H1 (cell line): ENCODE measurements around the gene CPED1. TPM values are rescaled to one million over a fixed set of nuclear protein-coding genes. Genes with fewer than 3 reads are reported as not detected.
"Not testable (repeated sequence)": the region's sequence is repeated elsewhere in the genome, so short reads cannot be mapped to it uniquely, and the experiment has no call there.

Source experiments
- CTCF ChIA-PET: fragments of 300-600 bp; sonication (Branson Sonifier 250); formaldehyde crosslinking; loops from one replicate; lab custom pipeline; 2021; ENCODE audit not compliant: partially characterized antibody; lab: Charles Lee
- POLR2A ChIA-PET: fragments of 300-600 bp; sonication (Branson Sonifier 250); formaldehyde crosslinking; loops from one replicate; lab custom pipeline; 2021; ENCODE audit warnings: inconsistent platforms; ENCODE audit not compliant: partially characterized antibody; lab: Charles Lee
- DNase-seq, 2 experiments: peaks; one replicate each; pipeline versions ENCODE4 v3.0.0 to v3.0.0-alpha.2; 2010 to 2022; ENCODE audit warnings: low spot score in 2 of 2, low read depth in 1 of 2, mixed read lengths in 1 of 2
- FAIRE-seq: peaks from 2 replicates; lab custom pipeline; 2011; peaks lifted over from hg19 to GRCh38; lab: Jason Lieb, UNC
- H2AFZ ChIP-seq: 2 replicates; pipeline ENCODE4 v1.8.1; 2012; ENCODE audit warnings: low read length, inconsistent platforms
- H2AK5ac ChIP-seq: 2 replicates; pipeline ENCODE4 v1.6.1; 2013; ENCODE audit warnings: low read depth, low read length
- H2BK120ac ChIP-seq: replicated peaks from 2 replicates; pipeline ENCODE3; 2013; ENCODE audit warnings: low read depth, low read length, inconsistent platforms
- H2BK12ac ChIP-seq: 2 replicates; pipeline ENCODE4 v1.6.1; 2013; ENCODE audit warnings: low read depth, low read length
- H2BK15ac ChIP-seq: 2 replicates; pipeline ENCODE4 v1.6.1; 2013; ENCODE audit warnings: low read length
- H2BK20ac ChIP-seq: 2 replicates; pipeline ENCODE4 v1.6.1; 2013; ENCODE audit warnings: low read length
- H2BK5ac ChIP-seq: 2 replicates; pipeline ENCODE4 v1.6.1; 2013; ENCODE audit warnings: low read depth, low read length
- H3K14ac ChIP-seq: 2 replicates; pipeline ENCODE4 v1.6.1; 2013; ENCODE audit warnings: inconsistent platforms; ENCODE audit not compliant: insufficient read length
- H3K18ac ChIP-seq: 2 replicates; pipeline ENCODE4 v1.6.1; 2013; ENCODE audit warnings: low read length; ENCODE audit errors: extremely low read depth
- H3K23ac ChIP-seq: 2 replicates; pipeline ENCODE4 v1.6.1; 2013; ENCODE audit warnings: inconsistent platforms; ENCODE audit not compliant: insufficient read length
- H3K23me2 ChIP-seq: 2 replicates; pipeline ENCODE4 v1.6.1; 2013; ENCODE audit warnings: low read depth, low read length
- H3K27ac ChIP-seq: 2 replicates; pipeline ENCODE4 v1.6.1; 2011; ENCODE audit warnings: low read depth, low read length, inconsistent platforms
- H3K27me3 ChIP-seq, 4 experiments: replicated peaks in 1 of 4; 1 replicate in 1 of 4; 2 replicates in 3 of 4; pipeline versions ENCODE4 v1.6.1 to v1.8.1; 2011 to 2013; ENCODE audit warnings: low read length in 3 of 4, mild to moderate bottlenecking in 3 of 4, inconsistent platforms in 2 of 4, mixed read lengths in 2 of 4, moderate library complexity in 1 of 4; ENCODE audit not compliant: control insufficient read depth in 3 of 4, insufficient read depth in 3 of 4; ENCODE audit errors: extremely low read depth in 1 of 4
- H3K36me3 ChIP-seq, 4 experiments: 2 replicates each; pipeline versions ENCODE4 v1.6.1 to v1.8.1; 2011 to 2013; ENCODE audit warnings: mild to moderate bottlenecking in 4 of 4, low read length in 3 of 4, moderate library complexity in 2 of 4, control low read depth in 1 of 4, inconsistent platforms in 1 of 4; ENCODE audit not compliant: insufficient read depth in 4 of 4, control insufficient read depth in 2 of 4
- H3K4ac ChIP-seq: replicated peaks from 2 replicates; pipeline ENCODE3; 2013; ENCODE audit warnings: low read length, low read depth, mixed read lengths, inconsistent platforms; ENCODE audit not compliant: insufficient read length
- H3K4me1 ChIP-seq, 4 experiments: replicated peaks in 1 of 4; 1 replicate in 1 of 4; 2 replicates in 3 of 4; pipeline versions ENCODE4 v1.6.1 to v1.8.1; 2011 to 2013; ENCODE audit warnings: low read length in 3 of 4, inconsistent platforms in 2 of 4, mixed read lengths in 1 of 4; ENCODE audit not compliant: insufficient read depth in 4 of 4, control insufficient read depth in 3 of 4
- H3K4me2 ChIP-seq, 2 experiments: 2 replicates each; pipeline versions ENCODE4 v1.6.1 to v1.8.1; 2011 to 2013; ENCODE audit warnings: low read depth in 2 of 2, low read length in 2 of 2, control low read depth in 1 of 2, inconsistent platforms in 1 of 2, mild to moderate bottlenecking in 1 of 2; ENCODE audit not compliant: insufficient read depth in 1 of 2
- H3K4me3 ChIP-seq, 4 experiments: fragments of 200-600, 300-600 bp in 1 of 4; sonication (generic), shearing (Covaris generic), sonication (Bioruptor Twin) in 1 of 4; 2 replicates each; pipeline versions ENCODE4 v1.5.1 to v1.8.1; 2011 to 2016; ENCODE audit warnings: low read length in 4 of 4, low read depth in 3 of 4, control low read depth in 2 of 4, inconsistent platforms in 2 of 4, mild to moderate bottlenecking in 2 of 4, mixed read lengths in 1 of 4, moderate library complexity in 1 of 4; ENCODE audit not compliant: insufficient read depth in 2 of 4; ENCODE audit errors: extremely low read depth in 1 of 4
- H3K56ac ChIP-seq: replicated peaks from 2 replicates; pipeline ENCODE3; 2013; ENCODE audit warnings: low read depth, mild to moderate bottlenecking, mixed read lengths, low read length, inconsistent platforms; ENCODE audit not compliant: insufficient read length
- H3K79me1 ChIP-seq: 2 replicates; pipeline ENCODE4 v1.6.1; 2013; ENCODE audit warnings: low read depth, low read length, control low read depth
- H3K79me2 ChIP-seq, 2 experiments: 2 replicates each; pipeline versions ENCODE4 v1.6.1 to v1.8.1; 2012 to 2013; ENCODE audit warnings: low read length in 2 of 2, mild to moderate bottlenecking in 2 of 2, inconsistent platforms in 1 of 2; ENCODE audit not compliant: insufficient read depth in 2 of 2, control insufficient read depth in 1 of 2
- H3K9ac ChIP-seq, 4 experiments: replicated peaks in 1 of 4; 1 replicate in 1 of 4; 2 replicates in 3 of 4; pipeline versions ENCODE4 v1.6.1 to v1.8.1; 2011 to 2013; ENCODE audit warnings: low read depth in 3 of 4, low read length in 3 of 4, control low read depth in 2 of 4, mild to moderate bottlenecking in 2 of 4, moderate library complexity in 2 of 4, inconsistent platforms in 1 of 4; ENCODE audit errors: extremely low read depth in 1 of 4
- H3K9me3 ChIP-seq, 2 experiments: 2 replicates each; pipeline versions ENCODE4 v1.6.1 to v1.8.1; 2012 to 2013; ENCODE audit warnings: mild to moderate bottlenecking in 2 of 2, moderate library complexity in 2 of 2, control low read depth in 1 of 2, inconsistent platforms in 1 of 2, low read depth in 1 of 2, low read length in 1 of 2, mixed read lengths in 1 of 2; ENCODE audit not compliant: insufficient read depth in 2 of 2
- H4K20me1 ChIP-seq, 2 experiments: replicated peaks in 1 of 2; 2 replicates each; pipeline versions ENCODE3 to v1.8.1; 2011 to 2013; ENCODE audit warnings: inconsistent platforms in 2 of 2, low read length in 2 of 2, mild to moderate bottlenecking in 1 of 2; ENCODE audit not compliant: insufficient read depth in 2 of 2, control insufficient read depth in 1 of 2
- H4K5ac ChIP-seq: 2 replicates; pipeline ENCODE4 v1.6.1; 2013; ENCODE audit warnings: low read length, low read depth, mixed read lengths, inconsistent platforms; ENCODE audit not compliant: insufficient read length
- H4K8ac ChIP-seq: 2 replicates; pipeline ENCODE4 v1.8.0; 2013; ENCODE audit warnings: mild to moderate bottlenecking, moderate library complexity, low read length, inconsistent platforms; ENCODE audit not compliant: insufficient read depth; ENCODE audit errors: extremely low read depth
- H4K91ac ChIP-seq: replicated peaks from 2 replicates; pipeline ENCODE3; 2013; ENCODE audit warnings: low read length, mixed read lengths, inconsistent platforms; ENCODE audit not compliant: insufficient read length
- ATF3 ChIP-seq: IDR thresholded peaks from 2 replicates; pipeline ENCODE4 v1.6.1; 2011; ENCODE audit warnings: low read depth, mild to moderate bottlenecking, low read length; ENCODE audit not compliant: insufficient read depth
- KDM4A ChIP-seq: IDR thresholded peaks from one replicate; pipeline ENCODE4 v1.7.1; 2012; ENCODE audit warnings: low read depth, mild to moderate bottlenecking, moderate library complexity, low read length, inconsistent platforms; ENCODE audit not compliant: severe bottlenecking
- WGBS, 2 experiments: shearing (Covaris generic) in 1 of 2; methylation state at CpG; one replicate each; pipeline versions ENCODE4 v1.1.6 to v1.1.7; 2013 to 2015; ENCODE audit warnings: low lambda C conversion rate in 2 of 2, mixed read lengths in 2 of 2, inconsistent platforms in 1 of 2, low coverage in 1 of 2, missing lambda C conversion rate in 1 of 2; ENCODE audit not compliant: insufficient replicate concordance in 2 of 2, insufficient coverage in 1 of 2, insufficient read length in 1 of 2; ENCODE audit errors: extremely low coverage in 1 of 2, missing lambda C conversion rate in 1 of 2; 5-methylcytosine and 5-hydroxymethylcytosine counted together
- polyA plus RNA-seq, 7 experiments: library from polyadenylated mRNA; depleted of rRNA in 3 of 7; stranded (reverse) in 5 of 7; unstranded in 2 of 7; fragments of >200 nt in 5 of 7; fragments of 200-250 nt in 2 of 7; gene quantifications; 1 replicate in 5 of 7; 2 replicates in 1 of 7; 4 replicates in 1 of 7; pipeline versions ENCODE4 v1.2.1 to v1.2.3, GENCODE V29; 2011 to 2013; ENCODE audit warnings: missing spikeins in 2 of 7, mixed read lengths in 2 of 7
- total RNA-seq: library from RNA; stranded (reverse); fragmentation: NEBNext Ultra II Directional; extraction: Animal tissue kit (Norgen Biotek cat#: 25700); gene quantifications from 2 replicates; pipeline ENCODE4 v1.2.1, GENCODE V29; 2021
- TF ChIP-seq, protein P1 (sequence below): IDR thresholded peaks from 2 replicates; pipeline ENCODE4 v1.6.1; 2012; ENCODE audit warnings: low read length, inconsistent platforms
- TF ChIP-seq, protein P2 (sequence below): IDR thresholded peaks from 2 replicates; pipeline ENCODE4 v1.6.1; 2012; ENCODE audit warnings: inconsistent platforms

Gene CPED1
- total and polyA plus RNA-seq, 2 of the 8 experiments (the other 6 are each of a cell fraction or from before 2014, with no cell fraction given): 0.08 to 0.39 TPM

GRCh38 chr7:121219026-121219425 lies 230.5 kb downstream of the CPED1 start (continued):
- TF ChIP-seq, protein P1, sequence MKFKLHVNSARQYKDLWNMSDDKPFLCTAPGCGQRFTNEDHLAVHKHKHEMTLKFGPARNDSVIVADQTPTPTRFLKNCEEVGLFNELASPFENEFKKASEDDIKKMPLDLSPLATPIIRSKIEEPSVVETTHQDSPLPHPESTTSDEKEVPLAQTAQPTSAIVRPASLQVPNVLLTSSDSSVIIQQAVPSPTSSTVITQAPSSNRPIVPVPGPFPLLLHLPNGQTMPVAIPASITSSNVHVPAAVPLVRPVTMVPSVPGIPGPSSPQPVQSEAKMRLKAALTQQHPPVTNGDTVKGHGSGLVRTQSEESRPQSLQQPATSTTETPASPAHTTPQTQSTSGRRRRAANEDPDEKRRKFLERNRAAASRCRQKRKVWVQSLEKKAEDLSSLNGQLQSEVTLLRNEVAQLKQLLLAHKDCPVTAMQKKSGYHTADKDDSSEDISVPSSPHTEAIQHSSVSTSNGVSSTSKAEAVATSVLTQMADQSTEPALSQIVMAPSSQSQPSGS: no peak
- TF ChIP-seq KDM4A: no peak
- TF ChIP-seq, protein P2, sequence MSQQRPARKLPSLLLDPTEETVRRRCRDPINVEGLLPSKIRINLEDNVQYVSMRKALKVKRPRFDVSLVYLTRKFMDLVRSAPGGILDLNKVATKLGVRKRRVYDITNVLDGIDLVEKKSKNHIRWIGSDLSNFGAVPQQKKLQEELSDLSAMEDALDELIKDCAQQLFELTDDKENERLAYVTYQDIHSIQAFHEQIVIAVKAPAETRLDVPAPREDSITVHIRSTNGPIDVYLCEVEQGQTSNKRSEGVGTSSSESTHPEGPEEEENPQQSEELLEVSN: no peak
- TF ChIP-seq ATF3: no peak

GRCh38 chr7:121221108-121221507 lies 232.6 kb downstream of the CPED1 start:
- H3K27me3 ChIP-seq: not testable (repeated sequence)

More at GRCh38 chr7:121221108-121221507, 232.6 kb downstream of the CPED1 start:
- H3K27ac ChIP-seq, H3K4me1 ChIP-seq, H2AFZ ChIP-seq, H3K79me2 ChIP-seq, H3K79me1 ChIP-seq, H2BK5ac ChIP-seq, H2BK15ac ChIP-seq, H4K20me1 ChIP-seq, H2BK12ac ChIP-seq, H3K23me2 ChIP-seq, H2AK5ac ChIP-seq, H2BK20ac ChIP-seq, H3K4me3 ChIP-seq, H3K4me2 ChIP-seq, H4K8ac ChIP-seq, H3K23ac ChIP-seq, DNase-seq, POLR2A ChIA-PET, H4K5ac ChIP-seq, H4K91ac ChIP-seq, H3K4ac ChIP-seq, H2BK120ac ChIP-seq, H3K18ac ChIP-seq, H3K36me3 ChIP-seq, H3K56ac ChIP-seq, FAIRE-seq, H3K9ac ChIP-seq, CTCF ChIA-PET, H3K14ac ChIP-seq, H3K9me3 ChIP-seq: not testable (repeated sequence)
- 96% methylated on average over 2 of the region's 2 CpGs; no CpG with 5 or more reads in 1 of the 2 experiments for WGBS, 2 experiments
